K562 (cell line): ENCODE measurements around the gene SLC66A3. TPM values are rescaled to one million over a fixed set of nuclear protein-coding genes. Genes with fewer than 3 reads are reported as not detected.

Source experiments
- ATAC-seq: fragments of 200-7000 bp; cut with Tn5 transposase; 3 replicates; pipeline ENCODE4 v1.9.1; 2020; ENCODE audit warnings: moderate library complexity
- BruUV-seq: library from RNA; stranded (reverse); fragments of 400-500 nt; replicated peaks from 2 replicates; lab custom pipeline; 2021; lab: Mats Ljungman, UMichigan
- CTCF ChIA-PET: fragments of 300-600 bp; formaldehyde crosslinking; extraction: SDS; loops from one replicate; lab custom pipeline; 2021; ENCODE audit warnings: low intra/inter-chr PET ratio; lab: Yijun Ruan, JAX
- POLR2A ChIA-PET: fragments of 300-600, 350-650 bp; sonication (Branson Sonifier 250); formaldehyde crosslinking; extraction: SDS; loops from one replicate; lab custom pipeline; 2021; ENCODE audit warnings: antibody characterized with exemption, inconsistent platforms; lab: Yijun Ruan, JAX
- DNase-seq, 4 experiments: peaks; one replicate each; pipeline versions ENCODE4 v3.0.0 to v3.0.0-alpha.2; 2011 to 2018; ENCODE audit warnings: low spot score in 3 of 4, mixed read lengths in 3 of 4; ENCODE audit errors: extremely low read depth in 1 of 4
- FAIRE-seq: peaks from 2 replicates; lab custom pipeline; 2011; peaks lifted over from hg19 to GRCh38; lab: Jason Lieb, UNC
- H2AFZ ChIP-seq: 2 replicates; pipeline ENCODE4 v1.6.0; 2011; ENCODE audit warnings: low read depth, low read length, control low read depth, inconsistent platforms
- H3K27ac ChIP-seq: fragments of 200-600 bp; 3 replicates; pipeline ENCODE4 v1.8.0; 2011; ENCODE audit warnings: low read depth, mild to moderate bottlenecking, control low read depth, inconsistent platforms, low read length, moderate library complexity, mixed read lengths; ENCODE audit errors: extremely low read depth
- H3K27me3 ChIP-seq, 2 experiments: fragments of 300-600 bp in 1 of 2; 2 replicates in 1 of 2; 3 replicates in 1 of 2; pipeline versions ENCODE4 v1.6.0 to v1.8.0; 2011; ENCODE audit warnings: inconsistent platforms in 2 of 2, low read length in 2 of 2, mild to moderate bottlenecking in 1 of 2, mixed read lengths in 1 of 2, moderate library complexity in 1 of 2; ENCODE audit not compliant: control insufficient read depth in 2 of 2, insufficient read depth in 2 of 2
- H3K36me3 ChIP-seq: fragments of 300-600 bp; 3 replicates; pipeline ENCODE4 v1.8.0; 2011; ENCODE audit warnings: mild to moderate bottlenecking, low read length, inconsistent platforms; ENCODE audit not compliant: control insufficient read depth, insufficient read depth
- H3K4me1 ChIP-seq, 2 experiments: fragments of 200-600 bp in 1 of 2; replicated peaks in 1 of 2; 2 replicates in 1 of 2; 3 replicates in 1 of 2; pipeline versions ENCODE4 v1.5.1 to v1.8.0; 2011; ENCODE audit warnings: inconsistent platforms in 2 of 2, low read length in 2 of 2, mild to moderate bottlenecking in 1 of 2, mixed read lengths in 1 of 2, moderate library complexity in 1 of 2; ENCODE audit not compliant: control insufficient read depth in 2 of 2, insufficient read depth in 2 of 2
- H3K4me2 ChIP-seq: 2 replicates; pipeline ENCODE4 v1.6.1; 2011; ENCODE audit warnings: low read length, control low read depth, inconsistent platforms, mixed read lengths; ENCODE audit not compliant: insufficient read depth
- H3K4me3 ChIP-seq: fragments of 200-600 bp; sonication (generic), shearing (Covaris generic); 2 replicates; pipeline ENCODE4 v1.5.1; 2016; ENCODE audit warnings: control low read depth, inconsistent platforms
- H3K79me2 ChIP-seq: fragments of 200-600 bp; 3 replicates; pipeline ENCODE4 v1.8.0; 2011; ENCODE audit warnings: low read length, inconsistent platforms; ENCODE audit not compliant: control insufficient read depth, insufficient read depth
- H3K9ac ChIP-seq, 2 experiments: 2 replicates each; pipeline versions ENCODE4 v1.6.0 to v1.6.1; 2011; ENCODE audit warnings: low read depth in 2 of 2, low read length in 2 of 2, control low read depth in 1 of 2, inconsistent platforms in 1 of 2, mild to moderate bottlenecking in 1 of 2, mixed read lengths in 1 of 2; ENCODE audit not compliant: insufficient read depth in 1 of 2
- H3K9me1 ChIP-seq: one replicate; pipeline ENCODE4 v1.6.0; 2011; ENCODE audit warnings: inconsistent platforms, mild to moderate bottlenecking, low read length, moderate library complexity; ENCODE audit not compliant: control insufficient read depth, insufficient read depth
- H3K9me3 ChIP-seq: replicated peaks from 2 replicates; pipeline ENCODE4 v1.5.1; 2011; ENCODE audit warnings: low read depth, low read length, inconsistent platforms; ENCODE audit not compliant: control insufficient read depth, insufficient read depth
- H4K20me1 ChIP-seq: replicated peaks from 2 replicates; pipeline ENCODE4 v1.6.1; 2011; ENCODE audit warnings: low read length, inconsistent platforms, mixed read lengths; ENCODE audit not compliant: control insufficient read depth, insufficient read depth
- CSDE1 ChIP-seq, 2 experiments: fragments of 450-650 bp; IDR thresholded peaks; 2 replicates each; pipeline ENCODE4 v1.6.1; 2016; ENCODE audit warnings: mild to moderate bottlenecking in 1 of 2
- JUNB ChIP-seq: fragments of 450-650 bp; formaldehyde crosslinking; conservative IDR thresholded peaks from 2 replicates; pipeline ENCODE4 v1.4.0; 2020; ENCODE audit warnings: mild to moderate bottlenecking
- MAFF ChIP-seq: IDR thresholded peaks from 2 replicates; pipeline ENCODE4 v1.6.1; 2012; ENCODE audit warnings: low read length, improper control_type of control experiment
- SAFB ChIP-seq: fragments of 200-400 bp; formaldehyde crosslinking; IDR thresholded peaks from 2 replicates; pipeline ENCODE4 v1.6.1; 2017; ENCODE audit warnings: low read depth, low read length, borderline replicate concordance
- ZC3H8 ChIP-seq: fragments of 450-650 bp; IDR thresholded peaks from 2 replicates; pipeline ENCODE4 v1.6.1; 2017
- ZFP36 ChIP-seq: fragments of 150-350 bp; IDR thresholded peaks from 2 replicates; pipeline ENCODE4 v1.6.1; 2018; ENCODE audit warnings: low read length, low read depth; ENCODE audit not compliant: partially characterized antibody
- ZNF445 ChIP-seq: fragments of 250-450 bp; sonication (Bioruptor Pico); IDR thresholded peaks from 2 replicates; pipeline ENCODE4 v1.4.0; 2020; ENCODE audit warnings: low read depth, mild to moderate bottlenecking, moderate library complexity
- WGBS: fragments of 100-300 bp; shearing (Covaris generic); methylation state at CpG from one replicate; pipeline ENCODE4 v1.1.6; 2016; ENCODE audit warnings: low coverage, mixed read lengths; ENCODE audit not compliant: insufficient coverage; ENCODE audit errors: missing lambda C conversion rate; 5-methylcytosine and 5-hydroxymethylcytosine counted together
- in situ Hi-C: fragments of 300-500 bp; cut with MboI; formaldehyde crosslinking; loops from 4 replicates; pipeline ENCODE4 v1.15.0; 2018; ENCODE audit warnings: inconsistent platforms, mixed read lengths
- intact Hi-C: fragments of 100-400 bp; cut with micrococcal nuclease; formaldehyde crosslinking; loops from 2 replicates; pipeline ENCODE4 v1.14.2; 2022
- polyA plus RNA-seq, 8 experiments: library from polyadenylated mRNA; depleted of rRNA in 4 of 8; stranded (reverse) in 5 of 8; unstranded in 3 of 8; fragments of >200 nt; fragmentation: Nextera tagmentation in 2 of 8; fragmentation: Illumina TruSeq in 1 of 8; extraction: Ambion mirVana in 2 of 8; extraction: Trizol in 1 of 8; gene quantifications; 2 replicates each; pipeline versions ENCODE4 v1.2.1 to v1.2.3, GENCODE V29; 2011 to 2014; ENCODE audit warnings: inconsistent platforms in 1 of 8, missing spikeins in 1 of 8
- total RNA-seq, 7 experiments: library from RNA; depleted of rRNA in 6 of 7; stranded (reverse); fragments of >200 nt in 6 of 7; fragmentation: Illumina TruSeq in 2 of 7; extraction: Trizol in 2 of 7; gene quantifications; 2 replicates each; pipeline versions ENCODE4 v1.2.1 to v1.2.3, GENCODE V29; 2011 to 2021; ENCODE audit warnings: low replicate concordance in 1 of 7
- TF ChIP-seq, protein P1 (sequence below): fragments of 250-450 bp; sonication (Bioruptor Pico); IDR thresholded peaks from 2 replicates; pipeline ENCODE4 v1.5.0; 2021; ENCODE audit warnings: mild to moderate bottlenecking, borderline replicate concordance

The SLC66A3 gene
- total and polyA plus RNA-seq, 9 of the 15 experiments (the other 6 are each of a cell fraction or from before 2014, with no cell fraction given): 2.8 to 30.0 (median 9.1) TPM

GRCh38 chr2:11140492-11140891 is 14.8 kb upstream of the SLC66A3 start:
- 5% methylated on average over 4 of the region's 4 CpGs for WGBS
- H3K4me2 ChIP-seq: no peak overlapping the region
- H2AFZ ChIP-seq: no peak overlapping the region
- CTCF ChIA-PET: no interaction called here
- H3K4me3 ChIP-seq: no peak overlapping the region
- in situ Hi-C loops: loop anchor here (25.0 kb wide), 1 partner anchor 272 kb away; no protein-coding TSS in a partner anchor
- FAIRE-seq (no peak), DNase-seq (no peak), ATAC-seq (no peak)
- TF ChIP-seq CSDE1 (IDR thresholded peaks at IDR 0.05) (no peak), JUNB (CRISPR knock-in tag) (no peak), ZNF445 (CRISPR knock-in tag) (no peak), SAFB (no peak), ZFP36 (no peak), MAFF (no peak), ZC3H8 (no peak)
- TF ChIP-seq, protein P1, sequence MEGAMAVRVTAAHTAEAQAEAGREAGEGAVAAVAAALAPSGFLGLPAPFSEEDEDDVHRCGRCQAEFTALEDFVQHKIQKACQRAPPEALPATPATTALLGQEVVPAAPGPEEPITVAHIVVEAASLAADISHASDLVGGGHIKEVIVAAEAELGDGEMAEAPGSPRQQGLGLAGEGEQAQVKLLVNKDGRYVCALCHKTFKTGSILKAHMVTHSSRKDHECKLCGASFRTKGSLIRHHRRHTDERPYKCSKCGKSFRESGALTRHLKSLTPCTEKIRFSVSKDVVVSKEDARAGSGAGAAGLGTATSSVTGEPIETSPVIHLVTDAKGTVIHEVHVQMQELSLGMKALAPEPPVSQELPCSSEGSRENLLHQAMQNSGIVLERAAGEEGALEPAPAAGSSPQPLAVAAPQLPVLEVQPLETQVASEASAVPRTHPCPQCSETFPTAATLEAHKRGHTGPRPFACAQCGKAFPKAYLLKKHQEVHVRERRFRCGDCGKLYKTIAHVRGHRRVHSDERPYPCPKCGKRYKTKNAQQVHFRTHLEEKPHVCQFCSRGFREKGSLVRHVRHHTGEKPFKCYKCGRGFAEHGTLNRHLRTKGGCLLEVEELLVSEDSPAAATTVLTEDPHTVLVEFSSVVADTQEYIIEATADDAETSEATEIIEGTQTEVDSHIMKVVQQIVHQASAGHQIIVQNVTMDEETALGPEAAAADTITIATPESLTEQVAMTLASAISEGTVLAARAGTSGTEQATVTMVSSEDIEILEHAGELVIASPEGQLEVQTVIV (CRISPR knock-in tag): no peak
- intact Hi-C loops: no loop called here
- H3K9me3 ChIP-seq: no peaks in the 10 kb centered on the region
- H3K36me3 ChIP-seq: no peaks in the 10 kb centered on the region
- no peaks in the 10 kb centered on the region for H3K9me1 ChIP-seq
- no TSS peak for BruUV-seq
- peaks cover 13 to 44% of the 10 kb centered on the region in 2 experiments for H3K27me3 ChIP-seq
- POLR2A ChIA-PET: interaction anchor here (0.6 kb wide), 1 partner anchor 200 kb away, joined by 3 read pairs; no protein-coding TSS in a partner anchor
- H3K27ac ChIP-seq: no peak overlapping the region
- no peaks in the 10 kb centered on the region for H4K20me1 ChIP-seq
- no peaks in the 10 kb centered on the region for H3K79me2 ChIP-seq
- H3K9ac ChIP-seq: no peak overlapping the region
- H3K4me1 ChIP-seq: no peaks in the 10 kb centered on the region
